Mesenchymal stem cell (in vitro differentiated cells and primary cell): ENCODE data around the gene SENP3.

ENCODE experiments used
- DNase-seq: peaks from one replicate; pipeline ENCODE4 v3.0.0-alpha.2; 2013
- H2AFZ ChIP-seq: one replicate; pipeline ENCODE4 v1.6.1; 2013; ENCODE audit warnings: low read depth, mild to moderate bottlenecking, control low read depth, inconsistent platforms, low read length, moderate library complexity
- H2AK5ac ChIP-seq: 2 replicates; pipeline ENCODE4 v1.6.1; 2013; ENCODE audit warnings: low read length, moderate library complexity, mild to moderate bottlenecking, inconsistent platforms; ENCODE audit not compliant: severe bottlenecking
- H2BK120ac ChIP-seq: one replicate; pipeline ENCODE4 v1.6.1; 2013; ENCODE audit warnings: low read depth, mild to moderate bottlenecking, inconsistent platforms, low read length, moderate library complexity
- H2BK12ac ChIP-seq, 2 experiments: one replicate each; pipeline ENCODE4 v1.6.1; 2013; ENCODE audit warnings: inconsistent platforms in 2 of 2, low read length in 2 of 2, mild to moderate bottlenecking in 2 of 2, moderate library complexity in 2 of 2, control low read depth in 1 of 2
- H2BK15ac ChIP-seq: one replicate; pipeline ENCODE4 v1.6.1; 2013; ENCODE audit warnings: mild to moderate bottlenecking, low read depth, inconsistent platforms; ENCODE audit not compliant: poor library complexity, severe bottlenecking
- H2BK5ac ChIP-seq: 2 replicates; pipeline ENCODE4 v1.6.1; 2013; ENCODE audit warnings: low read depth, mild to moderate bottlenecking, low read length, control low read depth, inconsistent platforms; ENCODE audit not compliant: poor library complexity, severe bottlenecking
- H3K14ac ChIP-seq, 2 experiments: one replicate each; pipeline ENCODE4 v1.6.1; 2013; ENCODE audit warnings: inconsistent platforms in 2 of 2, low read length in 2 of 2, control low read depth in 1 of 2, mild to moderate bottlenecking in 1 of 2, moderate library complexity in 1 of 2
- H3K18ac ChIP-seq, 2 experiments: one replicate each; pipeline ENCODE4 v1.6.1; 2013; ENCODE audit warnings: inconsistent platforms in 2 of 2, low read length in 2 of 2, control low read depth in 1 of 2, low read depth in 1 of 2, mild to moderate bottlenecking in 1 of 2
- H3K23ac ChIP-seq, 2 experiments: one replicate each; pipeline ENCODE4 v1.6.1; 2013; ENCODE audit warnings: inconsistent platforms in 2 of 2, low read length in 2 of 2, mild to moderate bottlenecking in 2 of 2, moderate library complexity in 2 of 2, control low read depth in 1 of 2
- H3K27ac ChIP-seq: 2 replicates; pipeline ENCODE4 v1.5.1; 2013; ENCODE audit warnings: mild to moderate bottlenecking, moderate library complexity, low read length, control low read depth, inconsistent platforms; ENCODE audit not compliant: poor library complexity, severe bottlenecking
- H3K27me3 ChIP-seq, 2 experiments: 2 replicates each; pipeline versions ENCODE4 v1.6.1 to v1.7.0; 2013; ENCODE audit warnings: low read length in 2 of 2, mild to moderate bottlenecking in 2 of 2, moderate library complexity in 2 of 2, control low read depth in 1 of 2, inconsistent platforms in 1 of 2; ENCODE audit not compliant: control insufficient read depth in 1 of 2, insufficient read depth in 1 of 2
- H3K36me3 ChIP-seq, 2 experiments: 2 replicates each; pipeline versions ENCODE4 v1.6.1 to v1.7.0; 2013; ENCODE audit warnings: low read length in 2 of 2, control low read depth in 1 of 2, inconsistent platforms in 1 of 2, low read depth in 1 of 2, mild to moderate bottlenecking in 1 of 2; ENCODE audit not compliant: insufficient read depth in 2 of 2, control insufficient read depth in 1 of 2
- H3K4ac ChIP-seq, 2 experiments: one replicate each; pipeline ENCODE4 v1.6.1; 2013; ENCODE audit warnings: inconsistent platforms in 2 of 2, low read length in 2 of 2, mild to moderate bottlenecking in 2 of 2, moderate library complexity in 2 of 2, control low read depth in 1 of 2, low read depth in 1 of 2
- H3K4me1 ChIP-seq: 2 replicates; pipeline ENCODE4 v1.6.1; 2013; ENCODE audit warnings: low read depth, low read length, control low read depth; ENCODE audit not compliant: control insufficient read depth, insufficient read depth
- H3K4me2 ChIP-seq: 2 replicates; pipeline ENCODE4 v1.6.1; 2013; ENCODE audit warnings: low read length, mild to moderate bottlenecking, inconsistent platforms; ENCODE audit not compliant: poor library complexity, severe bottlenecking
- H3K4me3 ChIP-seq, 2 experiments: 2 replicates each; pipeline versions ENCODE4 v1.5.1 to v1.7.0; 2013; ENCODE audit warnings: low read length in 2 of 2, mild to moderate bottlenecking in 2 of 2, control low read depth in 1 of 2, low read depth in 1 of 2; ENCODE audit not compliant: insufficient read depth in 1 of 2
- H3K79me1 ChIP-seq: replicated peaks from 2 replicates; pipeline ENCODE4 v1.6.1; 2013; ENCODE audit warnings: mild to moderate bottlenecking, control low read depth, low read length, inconsistent platforms; ENCODE audit not compliant: poor library complexity, severe bottlenecking
- H3K9ac ChIP-seq: 2 replicates; pipeline ENCODE4 v1.7.0; 2013; ENCODE audit warnings: mild to moderate bottlenecking, low read length, moderate library complexity
- H3K9me3 ChIP-seq: 2 replicates; pipeline ENCODE4 v1.7.0; 2013; ENCODE audit warnings: mild to moderate bottlenecking, low read length; ENCODE audit not compliant: control insufficient read depth
- H4K8ac ChIP-seq: one replicate; pipeline ENCODE4 v1.6.1; 2013; ENCODE audit warnings: inconsistent platforms, mild to moderate bottlenecking, low read length, moderate library complexity
- H4K91ac ChIP-seq: one replicate; pipeline ENCODE4 v1.6.1; 2013; ENCODE audit warnings: mild to moderate bottlenecking, low read length, inconsistent platforms
- WGBS: methylation state at CpG from one replicate; pipeline ENCODE4 v1.1.7; 2013; ENCODE audit warnings: mixed read lengths; 5-methylcytosine and 5-hydroxymethylcytosine counted together

SENP3 gene

DNA sequence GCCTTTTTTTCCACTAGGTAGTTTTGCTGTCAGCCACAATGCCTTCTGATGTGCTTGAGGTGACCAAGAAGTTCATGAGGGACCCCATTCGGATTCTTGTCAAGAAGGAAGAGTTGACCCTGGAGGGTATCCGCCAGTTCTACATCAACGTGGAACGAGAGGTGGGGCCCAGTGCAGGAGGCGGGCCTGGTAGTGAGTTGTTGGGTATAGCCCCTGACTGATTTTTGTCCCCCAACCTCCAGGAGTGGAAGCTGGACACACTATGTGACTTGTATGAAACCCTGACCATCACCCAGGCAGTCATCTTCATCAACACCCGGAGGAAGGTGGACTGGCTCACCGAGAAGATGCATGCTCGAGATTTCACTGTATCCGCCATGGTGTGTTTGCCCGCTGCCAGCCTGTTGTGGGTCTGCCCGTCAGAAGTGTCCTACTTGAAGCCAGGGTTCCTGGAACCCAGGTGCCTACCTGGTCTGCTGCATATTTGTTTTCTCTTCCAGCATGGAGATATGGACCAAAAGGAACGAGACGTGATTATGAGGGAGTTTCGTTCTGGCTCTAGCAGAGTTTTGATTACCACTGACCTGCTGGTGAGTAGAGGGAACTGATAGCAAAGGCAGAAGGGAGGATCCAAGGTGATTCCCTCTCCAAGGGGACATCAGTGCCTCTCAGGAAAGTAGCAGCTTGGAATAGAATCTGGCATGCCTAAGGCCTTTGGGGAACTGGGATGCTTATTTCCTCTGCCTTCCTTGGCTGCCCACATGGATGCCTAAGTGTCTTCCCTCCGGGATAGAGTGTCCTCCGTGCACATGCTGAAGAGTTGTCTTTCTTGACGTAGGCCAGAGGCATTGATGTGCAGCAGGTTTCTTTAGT is 15.8 kb downstream of the SENP3 start:
- Histone ChIP-seq H3K9ac (peak overlapping the region; percentile 98), H4K8ac (no peak overlapping the region), H2BK12ac (no peak overlapping the region), H3K14ac (no peak overlapping the region), H2BK15ac (no peak overlapping the region), H3K4me1 (peaks cover 26% of the 10 kb centered on the region), H3K9me3 (no peaks in the 10 kb centered on the region), H2AFZ (no peak overlapping the region), H3K4ac (no peak overlapping the region), H4K91ac (no peak overlapping the region), H3K23ac (no peak overlapping the region), H2AK5ac (no peak overlapping the region), H2BK5ac (no peak overlapping the region), H2BK120ac (no peak overlapping the region), H3K27me3 (no peaks in the 10 kb centered on the region), H3K27ac (no peak overlapping the region), H3K18ac (no peak overlapping the region), H3K79me1 (peaks cover 2% of the 10 kb centered on the region), H3K4me2 (no peak overlapping the region), H3K4me3 (no peak overlapping the region), H3K36me3 (peaks cover 60 to 77% of the 10 kb centered on the region in 2 experiments)
- WGBS, result 89% methylated on average over 17 of the region's 17 CpGs
- no peak for DNase-seq

DNA sequence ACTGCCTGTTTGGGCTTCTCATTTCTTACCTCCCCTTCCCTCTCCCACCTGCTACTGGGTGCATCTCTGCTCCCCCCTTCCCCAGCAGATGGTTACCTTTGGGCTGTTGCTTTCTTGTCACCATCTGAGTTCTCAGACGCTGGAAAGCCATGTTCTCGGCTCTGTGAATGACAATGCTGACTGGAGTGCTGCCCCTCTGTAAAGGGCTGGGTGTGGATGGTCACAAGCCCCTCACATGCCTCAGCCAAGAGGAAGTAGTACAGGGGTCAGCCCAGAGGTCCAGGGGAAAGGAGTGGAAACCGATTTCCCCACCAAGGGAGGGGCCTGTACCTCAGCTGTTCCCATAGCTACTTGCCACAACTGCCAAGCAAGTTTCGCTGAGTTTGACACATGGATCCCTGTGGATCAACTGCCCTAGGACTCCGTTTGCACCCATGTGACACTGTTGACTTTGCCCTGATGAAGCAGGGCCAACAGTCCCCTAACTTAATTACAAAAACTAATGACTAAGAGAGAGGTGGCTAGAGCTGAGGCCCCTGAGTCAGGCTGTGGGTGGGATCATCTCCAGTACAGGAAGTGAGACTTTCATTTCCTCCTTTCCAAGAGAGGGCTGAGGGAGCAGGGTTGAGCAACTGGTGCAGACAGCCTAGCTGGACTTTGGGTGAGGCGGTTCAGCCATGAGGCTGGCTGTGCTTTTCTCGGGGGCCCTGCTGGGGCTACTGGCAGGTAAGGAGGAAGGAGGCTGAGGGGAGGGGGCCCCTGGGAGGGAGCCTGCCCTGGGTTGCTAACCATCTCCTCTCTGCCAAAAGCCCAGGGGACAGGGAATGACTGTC is 17.5 kb downstream of the SENP3 start, which contains the start of gene CD68:
CD68 (plus strand) TSS at position 638 of the 833 bp plus-strand sequence; CDS start at position 678, 40 bp downstream.
- H3K27me3 ChIP-seq, result no peaks in the 10 kb centered on the region
- 28% methylated on average over 5 of the region's 7 CpGs for WGBS
- H3K9ac ChIP-seq, result peak within 1 kb of the TSS; percentile 89
- H3K14ac ChIP-seq, result peak within 1 kb of the TSS in 1 of 2 experiments; percentile 84
- H2BK12ac ChIP-seq, result peak within 1 kb of the TSS; percentile 19 to 82
- no peaks in the 10 kb centered on the region for H3K9me3 ChIP-seq
- peak within 1 kb of the TSS; percentile 87 for H2BK15ac ChIP-seq
- no peak within 1 kb of the TSS for H3K4me2 ChIP-seq
- H3K79me1 ChIP-seq, result peaks cover 10% of the 10 kb centered on the region
- DNase-seq, result peak; percentile 98
- no peak within 1 kb of the TSS for H3K23ac ChIP-seq
- H2BK5ac ChIP-seq, result no peak within 1 kb of the TSS
- peak within 1 kb of the TSS; percentile 23 to 62 for H3K18ac ChIP-seq
- peak within 1 kb of the TSS; percentile 92 for H4K91ac ChIP-seq
- peak within 1 kb of the TSS; percentile 55 for H2BK120ac ChIP-seq
- peak within 1 kb of the TSS; percentile 6 to 79 for H3K4ac ChIP-seq
- no peak within 1 kb of the TSS for H2AFZ ChIP-seq
- peak within 1 kb of the TSS; percentile 88 for H4K8ac ChIP-seq
- H3K27ac ChIP-seq, result peak within 1 kb of the TSS; percentile 59
- peak within 1 kb of the TSS in 1 of 2 experiments; percentile 80 for H3K4me3 ChIP-seq
- H3K4me1 ChIP-seq, result peaks cover 34% of the 10 kb centered on the region
- peaks cover 57 to 80% of the 10 kb centered on the region in 2 experiments for H3K36me3 ChIP-seq
- H2AK5ac ChIP-seq, result no peak within 1 kb of the TSS

DNA sequence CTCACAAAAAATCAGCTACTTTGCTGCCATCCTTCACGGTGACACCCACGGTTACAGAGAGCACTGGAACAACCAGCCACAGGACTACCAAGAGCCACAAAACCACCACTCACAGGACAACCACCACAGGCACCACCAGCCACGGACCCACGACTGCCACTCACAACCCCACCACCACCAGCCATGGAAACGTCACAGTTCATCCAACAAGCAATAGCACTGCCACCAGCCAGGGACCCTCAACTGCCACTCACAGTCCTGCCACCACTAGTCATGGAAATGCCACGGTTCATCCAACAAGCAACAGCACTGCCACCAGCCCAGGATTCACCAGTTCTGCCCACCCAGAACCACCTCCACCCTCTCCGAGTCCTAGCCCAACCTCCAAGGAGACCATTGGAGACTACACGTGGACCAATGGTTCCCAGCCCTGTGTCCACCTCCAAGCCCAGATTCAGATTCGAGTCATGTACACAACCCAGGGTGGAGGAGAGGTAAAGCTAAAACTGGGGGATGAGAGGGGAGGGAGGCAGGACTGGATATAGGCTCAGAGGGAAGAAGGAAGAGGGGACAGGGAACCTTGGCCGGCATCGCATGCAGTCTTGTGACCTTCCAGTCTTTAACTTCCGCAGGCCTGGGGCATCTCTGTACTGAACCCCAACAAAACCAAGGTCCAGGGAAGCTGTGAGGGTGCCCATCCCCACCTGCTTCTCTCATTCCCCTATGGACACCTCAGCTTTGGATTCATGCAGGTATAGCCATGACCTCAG is 18.3 kb downstream of the SENP3 start:
- H3K27me3 ChIP-seq, result no peaks in the 10 kb centered on the region
- H2BK120ac ChIP-seq, result peak overlapping the region; percentile 55
- H2AFZ ChIP-seq, result no peak overlapping the region
- peak overlapping the region in 1 of 2 experiments; percentile 84 for H3K14ac ChIP-seq
- peak overlapping the region; percentile 6 to 79 for H3K4ac ChIP-seq
- peak overlapping the region; percentile 23 to 62 for H3K18ac ChIP-seq
- H3K27ac ChIP-seq, result peak overlapping the region; percentile 59
- no peak overlapping the region for H3K23ac ChIP-seq
- peak overlapping the region in 1 of 2 experiments; percentile 80 for H3K4me3 ChIP-seq
- no peak for DNase-seq
- H3K4me2 ChIP-seq, result no peak overlapping the region
- H3K9ac ChIP-seq, result peak overlapping the region; percentile 89
- H2BK12ac ChIP-seq, result peak overlapping the region; percentile 19 to 82
- peak overlapping the region; percentile 88 for H4K8ac ChIP-seq
- peak overlapping the region; percentile 92 for H4K91ac ChIP-seq
- no peaks in the 10 kb centered on the region for H3K9me3 ChIP-seq
- H3K4me1 ChIP-seq, result peaks cover 32% of the 10 kb centered on the region
- 95% methylated on average over 10 of the region's 12 CpGs for whole genome bisulfite sequencing
- no peak overlapping the region for H2BK5ac ChIP-seq
- peak overlapping the region; percentile 87 for H2BK15ac ChIP-seq
- H3K36me3 ChIP-seq, result peaks cover 49 to 76% of the 10 kb centered on the region in 2 experiments
- no peak overlapping the region for H2AK5ac ChIP-seq
- peaks cover 11% of the 10 kb centered on the region for H3K79me1 ChIP-seq
